ENCODE data around the gene CNOT1.

- TF ChIP-seq CTCF (IDR thresholded peaks at IDR 0.05) (no peak), POLR2A (IDR thresholded peaks at IDR 0.05) (no peak)
Observed at GRCh38 chr16:58499615-58500351, 129.8 kb downstream of the CNOT1 start, which contains the start of gene NDRG4.

All from testis (tissue), 2 donors.